NCI-H226 (cell line): ENCODE results near the gene MED7.

Source experiments
- DNase-seq: peaks from one replicate; pipeline ENCODE4 v3.0.0-alpha.2; 2015

MED7 gene

GRCh38 chr5:157162919-157163510 lies 20.4 kb upstream of the MED7 start:
- no peak for DNase-seq

DNA sequence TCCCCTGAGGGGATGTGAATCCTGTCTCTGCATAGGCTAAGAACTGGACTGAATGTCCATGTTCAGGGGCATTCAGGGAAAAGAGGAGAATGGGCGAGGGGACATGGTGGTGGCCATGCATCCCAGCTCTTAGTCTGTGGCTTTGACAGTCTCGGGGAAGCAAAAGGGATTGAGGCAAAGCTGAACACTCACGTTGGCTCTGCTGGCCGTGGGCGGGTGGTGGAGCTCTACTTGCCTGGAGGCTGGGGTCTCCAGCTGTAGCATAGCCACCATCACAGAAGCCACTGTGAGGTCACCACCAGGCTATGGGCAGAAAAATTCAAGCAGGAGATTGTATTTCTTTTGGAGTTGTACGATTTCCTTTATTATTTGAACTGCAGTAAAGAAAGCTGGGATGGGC lies 19.3 kb upstream of the MED7 start:
- no peak for DNase-seq

DNA sequence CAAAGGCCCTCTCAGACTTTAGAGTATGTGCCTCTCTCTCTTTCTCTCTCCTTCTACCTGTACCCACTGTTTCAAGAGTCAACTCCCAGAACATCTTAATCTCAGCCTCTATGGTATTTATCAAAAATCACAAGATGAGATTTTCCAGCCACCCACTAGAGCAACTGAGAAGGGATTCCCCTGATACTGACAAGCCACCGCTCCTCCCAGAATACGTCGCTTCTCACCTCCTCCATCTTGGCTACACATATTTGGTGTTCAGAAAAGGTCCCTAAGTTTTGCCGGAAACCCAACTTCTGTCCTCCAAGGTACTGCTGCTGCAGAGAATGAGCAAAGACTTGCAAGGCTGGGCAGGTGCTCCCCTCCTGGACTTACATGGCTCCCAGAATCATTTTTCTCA lies 17.3 kb upstream of the MED7 start:
- no peak for DNase-seq

DNA sequence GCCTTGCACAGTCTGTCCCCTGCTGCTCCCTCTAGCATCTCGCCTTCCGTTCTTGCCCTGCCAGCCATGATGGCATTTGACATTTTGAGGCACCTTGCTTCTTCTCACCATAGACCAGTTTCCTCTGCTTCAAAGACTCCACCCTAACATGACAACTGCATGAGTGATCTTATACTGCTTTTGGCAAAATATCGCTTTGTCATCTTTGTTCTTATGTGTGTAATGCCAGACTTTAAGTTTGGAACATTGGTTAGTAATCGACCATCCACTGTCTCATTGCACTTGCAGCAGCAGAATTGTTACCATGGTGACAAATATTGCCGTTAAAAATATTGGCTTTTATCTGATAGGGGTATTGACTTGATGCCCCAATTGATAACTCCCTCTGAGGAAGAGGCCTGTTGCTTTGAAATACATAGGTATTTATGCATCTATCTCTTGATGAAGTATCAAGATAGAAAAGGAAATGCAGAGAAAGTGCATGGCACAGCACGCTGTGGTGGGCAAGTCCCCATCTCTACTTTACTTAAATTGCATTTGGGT lies 16.6 kb upstream of the MED7 start:
- no peak for DNase-seq

DNA sequence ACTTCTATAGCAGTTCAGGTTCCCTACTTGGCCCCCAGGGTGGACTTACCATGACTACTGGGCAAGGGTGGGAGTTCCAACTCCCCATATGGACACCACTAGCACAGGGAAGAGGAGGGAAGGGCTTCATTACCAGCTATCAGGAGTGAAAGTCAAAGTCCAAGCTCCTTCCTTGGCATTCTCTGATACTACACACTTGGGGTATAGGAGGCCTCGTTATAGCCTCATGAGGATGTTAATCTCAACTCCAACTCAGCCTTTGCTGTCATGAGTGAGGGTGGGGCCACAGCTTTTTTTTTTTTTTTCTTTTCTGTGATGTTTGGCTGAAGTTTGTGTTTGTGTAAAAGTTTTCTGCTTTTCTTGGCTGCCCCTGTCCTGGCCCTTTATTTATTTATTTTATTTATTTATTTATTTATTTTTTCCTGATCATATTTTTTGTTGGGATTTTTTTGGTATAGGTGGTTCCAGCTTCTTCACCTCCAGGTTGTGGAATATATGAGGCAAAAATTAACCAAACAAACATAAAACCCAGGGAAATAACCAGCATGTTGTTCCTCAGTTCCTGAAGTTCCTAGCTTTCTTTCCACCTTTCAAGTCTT lies 14.7 kb upstream of the MED7 start:
- DNase-seq = no peak

DNA sequence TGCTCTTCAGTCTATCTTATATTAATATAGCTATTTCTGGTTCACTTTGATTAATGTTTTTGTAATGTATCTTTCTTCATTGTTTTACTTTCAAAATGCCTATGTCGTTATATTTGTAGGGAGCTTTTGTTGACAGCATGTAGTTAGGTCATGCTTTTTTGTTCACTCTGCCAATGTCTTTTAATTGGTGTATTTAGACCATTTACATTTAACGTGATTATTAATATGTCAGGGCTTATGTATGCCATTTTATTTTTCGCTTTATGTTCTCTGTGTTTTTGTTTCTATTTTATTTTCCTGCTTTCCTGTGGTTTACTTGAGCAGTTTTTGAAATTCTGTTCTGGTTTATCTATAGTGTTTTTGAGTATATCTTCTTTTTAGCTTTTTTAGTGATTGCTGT lies 12.6 kb upstream of the MED7 start:
- DNase-seq = no peak

- DNase-seq = no peak
These were observed 8.3 kb upstream of the MED7 start for GRCh38 chr5:157150995-157151394.

GRCh38 chr5:157148734-157149615 lies 6.3 kb upstream of the MED7 start:
- DNase-seq = peak; percentile 28

DNA sequence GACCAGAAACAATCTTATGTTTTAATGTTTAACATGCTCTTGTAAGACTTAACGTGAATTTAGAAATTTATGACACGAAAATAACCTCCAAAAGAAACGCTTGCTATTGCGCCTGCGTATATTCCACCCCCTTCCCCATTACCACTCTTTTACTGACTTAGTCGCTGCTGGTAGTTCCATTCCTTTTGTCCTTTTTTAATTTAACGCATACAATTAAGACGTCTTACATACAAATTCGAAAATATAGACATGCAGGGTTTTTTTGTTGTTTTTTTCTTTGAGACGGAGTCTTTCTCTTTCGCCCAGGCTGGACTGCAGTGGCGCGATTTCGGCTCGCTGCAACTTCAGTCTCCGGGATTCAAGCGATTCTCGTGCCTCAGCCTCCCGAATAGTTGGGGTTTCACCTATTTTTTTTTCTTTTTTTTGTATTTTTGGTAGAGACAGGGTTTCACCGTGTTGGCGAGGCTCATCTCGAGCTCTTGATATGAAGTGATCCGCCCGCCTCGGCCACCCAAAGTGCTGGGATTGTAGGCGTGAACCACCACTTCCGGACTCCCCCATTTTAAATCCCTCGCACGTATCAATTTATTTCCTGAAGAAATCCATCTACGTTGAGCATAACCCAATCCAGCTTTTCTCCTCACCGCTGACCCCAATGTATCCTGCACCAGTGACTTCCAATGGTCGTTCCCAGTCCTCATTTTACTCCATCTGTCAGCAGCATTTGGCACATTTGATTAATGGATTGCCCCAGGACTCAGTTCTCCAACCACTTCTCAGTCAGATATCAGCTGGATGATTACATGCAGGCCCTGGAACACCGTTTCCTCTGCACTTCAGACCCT lies 684 bp upstream of the MED7 start:
- peak; percentile 16 for DNase-seq

GRCh38 chr5:157137691-157138090 lies 5.0 kb downstream of the MED7 start:
- no peak for DNase-seq

GRCh38 chr5:157132281-157132612 lies 10.4 kb downstream of the MED7 start:
- no peak for DNase-seq

- DNase-seq = peak; percentile 37
These were observed 11.7 kb downstream of the MED7 start for GRCh38 chr5:157130925-157131324.

DNA sequence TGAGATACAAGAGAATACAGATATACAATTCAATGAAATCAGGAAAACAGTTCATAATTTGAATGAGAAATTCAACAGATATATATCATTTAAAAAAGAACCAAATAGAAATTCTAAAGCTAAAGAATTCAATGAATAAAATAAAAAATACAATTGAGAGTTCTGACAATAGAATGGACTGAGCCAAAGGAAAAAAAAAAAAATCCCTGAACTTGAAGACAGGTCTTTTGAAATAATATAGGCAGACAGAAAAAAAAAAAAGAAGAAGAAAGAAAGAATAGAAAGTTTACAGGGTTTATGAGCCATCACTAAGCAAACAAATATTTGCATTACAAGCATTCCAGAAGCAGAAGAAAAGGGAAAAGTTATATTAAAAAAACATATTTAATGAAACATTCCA lies 21.0 kb downstream of the MED7 start:
- no peak for DNase-seq

DNA sequence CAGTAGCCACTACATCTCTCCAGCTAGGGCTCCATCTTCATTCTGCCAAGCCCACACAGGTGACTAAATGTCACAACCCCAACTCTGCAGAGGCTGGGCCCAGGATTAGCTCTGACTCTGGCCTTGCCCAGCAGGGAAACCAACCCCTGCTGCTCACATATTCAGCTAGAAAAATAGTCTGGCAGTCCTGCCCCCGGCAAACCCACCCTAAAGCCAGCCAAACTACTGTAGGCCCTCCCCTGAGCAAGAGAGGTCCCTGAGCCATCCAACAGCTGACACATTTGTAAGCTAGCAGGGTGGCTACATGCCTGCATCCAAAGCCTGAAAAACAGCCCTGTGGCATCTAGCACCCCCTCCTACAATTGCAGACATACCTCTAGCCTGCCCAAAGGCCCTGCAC lies 22.6 kb downstream of the MED7 start:
- DNase-seq = no peak

DNA sequence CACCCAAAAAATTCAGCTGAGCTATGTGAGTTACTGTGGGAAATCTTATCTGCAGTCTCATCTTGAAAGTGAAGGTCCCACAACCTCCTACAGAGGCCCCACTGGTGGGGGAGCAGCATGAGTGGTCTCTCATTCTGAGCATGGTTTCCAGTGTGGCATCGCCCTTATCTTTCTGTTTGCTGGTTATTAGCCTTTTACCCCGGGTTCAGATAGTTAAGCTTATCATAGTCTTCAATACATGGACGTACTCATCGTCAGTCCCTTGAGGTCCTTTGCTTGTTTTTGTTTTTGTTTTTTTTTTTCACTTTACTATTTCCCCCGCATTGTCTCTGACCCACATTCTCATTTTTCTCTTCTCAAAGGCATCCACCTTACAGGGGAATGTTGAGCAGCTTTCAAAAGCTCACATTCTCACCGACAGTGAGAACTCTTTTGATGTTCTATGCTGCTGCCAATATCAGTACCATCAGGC lies 26.1 kb downstream of the MED7 start:
- DNase-seq = no peak

DNA sequence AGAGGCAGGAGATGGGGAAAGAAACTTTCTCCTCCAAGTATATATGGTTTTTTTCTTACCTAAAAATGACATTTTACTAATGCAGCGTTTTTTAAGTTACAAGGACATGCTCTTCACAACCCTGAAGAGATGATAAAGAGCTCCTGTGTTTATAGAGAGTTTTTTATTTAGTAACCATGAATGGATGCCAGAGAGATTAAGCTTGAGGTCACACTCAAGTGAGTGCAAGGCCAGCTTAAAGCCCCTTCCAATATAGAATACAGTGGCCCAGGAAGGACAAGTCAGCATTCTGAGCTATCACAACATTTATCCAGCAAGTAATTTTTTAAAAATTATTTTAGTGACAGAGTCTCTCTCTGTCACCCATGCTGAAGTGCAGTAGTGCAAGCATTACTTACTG lies 27.2 kb downstream of the MED7 start:
- no peak for DNase-seq

- DNase-seq = no peak
These were observed 27.7 kb downstream of the MED7 start for GRCh38 chr5:157115012-157115411.

DNA sequence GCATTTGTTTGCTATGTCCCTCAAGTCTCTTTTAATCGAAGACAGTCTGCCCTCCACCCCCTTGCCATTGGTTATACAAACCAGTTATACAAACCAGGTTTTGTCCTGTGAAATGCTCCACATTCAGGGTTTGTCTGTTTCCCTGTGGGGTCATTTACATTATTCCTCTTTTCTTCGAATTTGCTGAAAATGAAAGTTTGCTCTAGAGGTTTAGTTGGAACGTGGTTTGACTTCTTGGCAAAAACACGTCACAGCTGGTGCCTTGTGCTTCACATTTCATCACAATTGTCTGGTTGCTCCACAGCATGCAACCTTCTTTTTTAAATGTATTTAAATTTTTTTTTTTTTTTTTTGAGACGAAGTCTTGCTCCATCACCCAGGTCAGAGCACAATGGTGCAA lies 29.7 kb downstream of the MED7 start:
- DNase-seq = no peak

GRCh38 chr5:157109744-157110143 lies 32.9 kb downstream of the MED7 start:
- DNase-seq = no peak

DNA sequence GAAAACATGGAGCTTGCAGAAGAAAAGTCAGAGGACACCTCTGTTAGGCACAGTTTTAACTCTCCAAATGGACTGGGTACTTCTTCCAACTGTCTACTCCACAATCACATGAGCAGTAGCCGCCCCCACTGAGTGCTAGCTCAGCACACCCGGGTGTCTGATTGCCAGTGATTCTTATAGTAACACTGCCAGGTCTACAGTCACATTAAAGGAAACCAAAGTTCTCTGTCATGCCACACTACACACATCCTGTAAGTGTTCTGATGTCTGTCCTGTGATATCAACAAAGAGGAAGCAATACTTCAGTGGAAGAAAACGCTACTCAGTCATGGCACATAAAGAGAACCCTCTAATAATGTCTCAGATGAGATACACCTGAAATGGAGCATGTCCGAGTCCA lies 33.7 kb downstream of the MED7 start, which contains the start of gene HAVCR2:
HAVCR2 (minus strand) TSS at position 69 of the 400 bp plus-strand sequence; CDS start at position 8, 61 bp downstream.
- DNase-seq = no peak

- DNase-seq = no peak
These were observed 35.2 kb downstream of the MED7 start for GRCh38 chr5:157107508-157107907.

GRCh38 chr5:157106630-157107461 lies 35.8 kb downstream of the MED7 start:
- DNase-seq = no peak
